ENCODE results near the gene NUP88. TPM values are rescaled to one million over a fixed set of nuclear protein-coding genes. Genes with fewer than 3 reads are reported as not detected.

NUP88 gene
- total and polyA plus RNA-seq, 10 of the 15 experiments (the other 5 are each of a cell fraction or from before 2014, with no cell fraction given): 110 to 244 (median 188) TPM

DNA sequence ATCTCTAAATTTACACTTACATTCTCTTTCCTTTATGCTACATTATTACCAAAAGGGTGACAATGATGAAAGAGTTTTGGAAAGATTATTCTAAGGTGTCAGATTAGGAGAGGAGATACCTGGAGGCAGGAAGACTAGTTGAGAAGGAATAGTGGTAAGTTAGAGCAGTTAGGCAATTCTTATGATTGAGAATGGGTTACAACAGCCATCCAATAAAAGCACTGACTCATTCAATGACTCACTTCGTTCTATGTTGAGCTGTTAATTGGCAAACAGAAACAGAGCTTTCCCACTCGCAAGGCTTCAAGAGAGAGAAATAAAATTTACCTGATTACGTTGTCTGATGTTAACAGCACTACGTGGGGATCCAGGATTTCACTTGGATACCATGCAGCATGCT is 5.8 kb downstream of the NUP88 start:
- DNase-seq (ENCODE audit: low read depth, low spot score): no peak
- BruUV-seq (replicated peaks): TSS peak; percentile 6
- WGBS (ENCODE audit: insufficient coverage, insufficient replicate concordance, low lambda C conversion rate, missing lambda C conversion rate): 54% methylated on average over 4 of the region's 4 CpGs
- Histone ChIP-seq H3K79me2 (ENCODE audit: control insufficient read depth, insufficient read depth, low read length) (peaks cover 58% of the 10 kb centered on the region), H3K4me1 (ENCODE audit: control insufficient read depth, insufficient read depth, low read length) (peaks cover 26% of the 10 kb centered on the region), H3K27me3 (replicated peaks in 1 of 2; ENCODE audit: control insufficient read depth in 2 of 2, insufficient read depth in 2 of 2, low read length in 1 of 2) (no peaks in the 10 kb centered on the region), H2AFZ (ENCODE audit: control insufficient read depth, low read depth, low read length) (no peak overlapping the region), H4K20me1 (ENCODE audit: control insufficient read depth, insufficient read depth) (peaks cover 4% of the 10 kb centered on the region; the same call in 1 of the 2 replicates), H3K9me3 (replicated peaks; ENCODE audit: control insufficient read depth, insufficient read depth, low read length) (no peaks in the 10 kb centered on the region), H3K27ac (ENCODE audit: control insufficient read depth, insufficient read depth) (no peak overlapping the region), H3K36me3 (ENCODE audit: control insufficient read depth in 2 of 2, insufficient read depth in 2 of 2, low read length in 1 of 2) (peaks cover 9 to 43% of the 10 kb centered on the region in 2 experiments), H3K9ac (ENCODE audit: control insufficient read depth, insufficient read depth, low read length) (no peak overlapping the region), H3K4me3 (no peak overlapping the region), H3K4me2 (ENCODE audit: control insufficient read depth, insufficient read depth) (0 out of 2 replicates have a peak overlapping the region, but pooled peaks have one; percentile 23)
- POLR2A ChIA-PET: interaction anchor here (0.9 kb wide), 1 partner anchor 9 kb away, joined by 4 read pairs; no protein-coding TSS in a partner anchor
- FAIRE-seq: no peak
- RAD21 ChIA-PET (ENCODE audit: unreplicated experiment): no interaction called here
- intact Hi-C loops (cut with micrococcal nuclease; ENCODE audit: unreplicated experiment): no loop called here
- in situ Hi-C loops (cut with MboI): no loop called here
- no peak for ATAC-seq
- CTCF ChIA-PET: interaction anchor here (1.1 kb wide), 1 partner anchor 23 kb away, joined by 5 read pairs; no protein-coding TSS in a partner anchor
- SMC1A ChIA-PET (ENCODE audit: uncharacterized antibody, unreplicated experiment): interaction anchor here (0.9 to 1.5 kb wide), 4 partner anchors 10 to 84 kb away, joined by 3 to 4 read pairs (median 4); no protein-coding TSS in a partner anchor
- TF ChIP-seq BHLHE40 (IDR thresholded peaks at IDR 0.05; ENCODE audit: borderline replicate concordance in 1 of 2, low read depth in 2 of 2, low read length in 1 of 2) (no peak), RFX5 (IDR thresholded peaks at IDR 0.05; ENCODE audit: low read depth, low read length) (no peak), SUZ12 (IDR thresholded peaks at IDR 0.05; ENCODE audit: unreplicated experiment) (no peak), JUNB (IDR thresholded peaks at IDR 0.05) (no peak), RB1 (IDR thresholded peaks at IDR 0.05; ENCODE audit: borderline replicate concordance) (no peak), SRF (IDR thresholded peaks at IDR 0.05; ENCODE audit: low read depth in 2 of 2, low read length in 2 of 2) (no peak), NR2C2 (IDR thresholded peaks at IDR 0.05; ENCODE audit: borderline replicate concordance, control insufficient read depth, insufficient read length, low read depth) (no peak), PAX5 (IDR thresholded peaks at IDR 0.05; ENCODE audit: borderline replicate concordance, low read depth, low read length) (no peak), TCF7 (IDR thresholded peaks at IDR 0.05; ENCODE audit: borderline replicate concordance) (no peak), CBFB (IDR thresholded peaks at IDR 0.05; ENCODE audit: low read depth) (no peak), EED (IDR thresholded peaks at IDR 0.05; ENCODE audit: low read depth) (no peak), FOS (IDR thresholded peaks at IDR 0.05; ENCODE audit: borderline replicate concordance, extremely low read depth, insufficient read length) (no peak)
- TF ChIP-seq, protein P1, sequence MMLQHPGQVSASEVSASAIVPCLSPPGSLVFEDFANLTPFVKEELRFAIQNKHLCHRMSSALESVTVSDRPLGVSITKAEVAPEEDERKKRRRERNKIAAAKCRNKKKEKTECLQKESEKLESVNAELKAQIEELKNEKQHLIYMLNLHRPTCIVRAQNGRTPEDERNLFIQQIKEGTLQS (IDR thresholded peaks at IDR 0.05; ENCODE audit: borderline replicate concordance, extremely low read depth, low read depth, low read length): no peak
- TF ChIP-seq, protein P2, sequence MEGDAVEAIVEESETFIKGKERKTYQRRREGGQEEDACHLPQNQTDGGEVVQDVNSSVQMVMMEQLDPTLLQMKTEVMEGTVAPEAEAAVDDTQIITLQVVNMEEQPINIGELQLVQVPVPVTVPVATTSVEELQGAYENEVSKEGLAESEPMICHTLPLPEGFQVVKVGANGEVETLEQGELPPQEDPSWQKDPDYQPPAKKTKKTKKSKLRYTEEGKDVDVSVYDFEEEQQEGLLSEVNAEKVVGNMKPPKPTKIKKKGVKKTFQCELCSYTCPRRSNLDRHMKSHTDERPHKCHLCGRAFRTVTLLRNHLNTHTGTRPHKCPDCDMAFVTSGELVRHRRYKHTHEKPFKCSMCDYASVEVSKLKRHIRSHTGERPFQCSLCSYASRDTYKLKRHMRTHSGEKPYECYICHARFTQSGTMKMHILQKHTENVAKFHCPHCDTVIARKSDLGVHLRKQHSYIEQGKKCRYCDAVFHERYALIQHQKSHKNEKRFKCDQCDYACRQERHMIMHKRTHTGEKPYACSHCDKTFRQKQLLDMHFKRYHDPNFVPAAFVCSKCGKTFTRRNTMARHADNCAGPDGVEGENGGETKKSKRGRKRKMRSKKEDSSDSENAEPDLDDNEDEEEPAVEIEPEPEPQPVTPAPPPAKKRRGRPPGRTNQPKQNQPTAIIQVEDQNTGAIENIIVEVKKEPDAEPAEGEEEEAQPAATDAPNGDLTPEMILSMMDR (IDR thresholded peaks at IDR 0.05 in 2 of 3, conservative IDR thresholded peaks at IDR 0.05 in 1 of 3; ENCODE audit: control insufficient read depth in 2 of 3, extremely low read depth in 1 of 3, insufficient read depth in 1 of 3, low read depth in 3 of 3, low read length in 3 of 3): no peak

Measured in GM12878 (cell line).